Activated CD8-positive, alpha-beta memory T cell treated with anti-CD3 and anti-CD28 coated beads for 36 hours (primary cell): Measurements from ENCODE around the gene RNU7-1. TPM values are rescaled to one million over a fixed set of nuclear protein-coding genes. Genes with fewer than 3 reads are reported as not detected.
"Not testable (repeated sequence)": the region's sequence is repeated elsewhere in the genome, so short reads cannot be mapped to it uniquely, and the experiment has no call there.

Experiments
- CTCF ChIA-PET: fragments of 350-600 bp; sonication (Branson Sonifier 250); formaldehyde crosslinking; loops from one replicate; lab custom pipeline; 2021; ENCODE audit warnings: antibody characterized with exemption; lab: Charles Lee
- POLR2A ChIA-PET: fragments of 350-600 bp; sonication (Branson Sonifier 250); formaldehyde crosslinking; loops from one replicate; lab custom pipeline; 2021; ENCODE audit warnings: antibody characterized with exemption; lab: Charles Lee
- total RNA-seq, 2 experiments: library from RNA; stranded (reverse); gene quantifications; one replicate each; pipeline ENCODE4 v1.2.3, GENCODE V29; 2021

The RNU7-1 gene
- not detected for total RNA-seq

DNA sequence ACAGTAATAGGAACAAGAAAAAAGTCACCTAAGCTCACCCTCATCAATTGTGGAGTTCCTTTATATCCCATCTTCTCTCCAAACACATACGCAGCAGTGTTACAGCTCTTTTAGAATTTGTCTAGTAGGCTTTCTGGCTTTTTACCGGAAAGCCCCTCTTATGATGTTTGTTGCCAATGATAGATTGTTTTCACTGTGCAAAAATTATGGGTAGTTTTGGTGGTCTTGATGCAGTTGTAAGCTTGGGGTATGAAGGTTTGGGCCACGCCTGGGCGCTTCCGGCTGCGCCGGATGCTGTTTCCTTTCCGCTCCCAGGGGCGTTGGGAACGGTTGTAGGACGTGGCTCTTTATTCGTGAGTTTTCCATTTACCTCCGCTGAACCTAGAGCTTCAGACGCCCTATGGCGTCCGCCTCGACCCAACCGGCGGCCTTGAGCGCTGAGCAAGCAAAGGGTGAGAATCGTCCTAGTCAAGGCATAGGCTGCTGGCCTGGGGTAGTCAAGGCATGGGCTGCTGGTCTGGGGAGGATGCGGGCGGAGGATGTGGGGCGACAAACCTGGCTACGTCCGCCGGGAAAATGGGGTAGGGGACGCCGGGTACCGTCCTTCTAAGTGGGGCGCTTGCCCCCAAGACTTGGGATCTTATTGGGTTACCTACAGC is at the start of gene RNU7-1, which contains the start of gene C12orf57:
RNU7-1 (plus strand) TSS at position 95 of the 659 bp plus-strand sequence.
C12orf57 (plus strand) TSS at position 301 of the 659 bp plus-strand sequence; CDS start at position 401, 100 bp downstream.
- CTCF ChIA-PET = interaction anchor here (0.8 to 11.8 kb wide), 14 partner anchors 9 to 178 kb away, joined by 3 to 337 read pairs (median 4); partner anchors contain the start of genes ENO2 and PTMS
- POLR2A ChIA-PET = interaction anchor here (0.6 to 12.5 kb wide), 18 partner anchors 9 to 1031 kb away, joined by 3 to 353 read pairs (median 7); partner anchors contain the start of genes EMG1, LPCAT3, PHB2 and SPSB2

- ChIA-PET POLR2A (no interaction called here), CTCF (interaction anchor here (1.1 kb wide), 1 partner anchor 22 kb away, joined by 4 read pairs; no protein-coding TSS in a partner anchor)
Measured at GRCh38 chr12:6894321-6894720, 49.3 kb upstream of the RNU7-1 start.

- POLR2A ChIA-PET = no interaction called here
- CTCF ChIA-PET = no interaction called here
Measured at GRCh38 chr12:6896846-6897435, 46.7 kb upstream of the RNU7-1 start.

GRCh38 chr12:6899427-6899826 is 44.2 kb upstream of the RNU7-1 start:
- ChIA-PET CTCF (interaction anchor here (0.6 to 1.2 kb wide), 2 partner anchors 27 to 36 kb away, joined by 3 read pairs; partner anchors contain the start of gene SPSB2), POLR2A (no interaction called here)

GRCh38 chr12:6899837-6900519 is 43.6 kb upstream of the RNU7-1 start:
- POLR2A ChIA-PET = interaction anchor here (0.6 kb wide), 1 partner anchor 9 kb away, joined by 6 read pairs; no protein-coding TSS in a partner anchor
- CTCF ChIA-PET = interaction anchor here (0.6 to 1.2 kb wide), 2 partner anchors 27 to 35 kb away, joined by 3 read pairs; partner anchors contain the start of gene SPSB2

DNA sequence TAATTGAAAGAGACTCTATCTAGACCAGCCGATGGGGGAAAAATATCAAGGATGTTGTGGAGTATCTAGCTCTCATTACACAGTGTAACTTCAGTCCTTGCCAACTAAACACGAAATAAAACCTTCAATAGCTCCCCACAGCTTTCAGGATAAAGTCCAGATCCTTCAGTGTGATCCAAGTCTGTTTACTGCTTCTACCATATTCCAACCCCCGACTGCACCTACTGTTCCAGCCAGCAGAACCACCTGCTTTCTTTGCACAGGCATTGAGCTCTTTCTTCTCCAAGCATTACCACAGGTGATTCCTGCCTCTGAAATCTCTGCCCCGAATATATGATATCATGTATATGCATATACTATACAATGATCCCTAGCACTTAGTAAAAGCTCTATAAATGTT is 41.2 kb upstream of the RNU7-1 start:
- CTCF ChIA-PET = interaction anchor here (0.8 to 1.0 kb wide), 2 partner anchors 11 to 21 kb away, joined by 3 to 4 read pairs; no protein-coding TSS in a partner anchor
- POLR2A ChIA-PET = interaction anchor here (0.6 to 0.8 kb wide), 2 partner anchors 10 to 179 kb away, joined by 3 to 5 read pairs; no protein-coding TSS in a partner anchor

- CTCF ChIA-PET = interaction anchor here (2.0 kb wide), 1 partner anchor 31 kb away, joined by 8 read pairs; the partner anchor contains the start of gene SPSB2
- POLR2A ChIA-PET = no interaction called here
Measured at GRCh38 chr12:6903722-6904121, 39.9 kb upstream of the RNU7-1 start.

DNA sequence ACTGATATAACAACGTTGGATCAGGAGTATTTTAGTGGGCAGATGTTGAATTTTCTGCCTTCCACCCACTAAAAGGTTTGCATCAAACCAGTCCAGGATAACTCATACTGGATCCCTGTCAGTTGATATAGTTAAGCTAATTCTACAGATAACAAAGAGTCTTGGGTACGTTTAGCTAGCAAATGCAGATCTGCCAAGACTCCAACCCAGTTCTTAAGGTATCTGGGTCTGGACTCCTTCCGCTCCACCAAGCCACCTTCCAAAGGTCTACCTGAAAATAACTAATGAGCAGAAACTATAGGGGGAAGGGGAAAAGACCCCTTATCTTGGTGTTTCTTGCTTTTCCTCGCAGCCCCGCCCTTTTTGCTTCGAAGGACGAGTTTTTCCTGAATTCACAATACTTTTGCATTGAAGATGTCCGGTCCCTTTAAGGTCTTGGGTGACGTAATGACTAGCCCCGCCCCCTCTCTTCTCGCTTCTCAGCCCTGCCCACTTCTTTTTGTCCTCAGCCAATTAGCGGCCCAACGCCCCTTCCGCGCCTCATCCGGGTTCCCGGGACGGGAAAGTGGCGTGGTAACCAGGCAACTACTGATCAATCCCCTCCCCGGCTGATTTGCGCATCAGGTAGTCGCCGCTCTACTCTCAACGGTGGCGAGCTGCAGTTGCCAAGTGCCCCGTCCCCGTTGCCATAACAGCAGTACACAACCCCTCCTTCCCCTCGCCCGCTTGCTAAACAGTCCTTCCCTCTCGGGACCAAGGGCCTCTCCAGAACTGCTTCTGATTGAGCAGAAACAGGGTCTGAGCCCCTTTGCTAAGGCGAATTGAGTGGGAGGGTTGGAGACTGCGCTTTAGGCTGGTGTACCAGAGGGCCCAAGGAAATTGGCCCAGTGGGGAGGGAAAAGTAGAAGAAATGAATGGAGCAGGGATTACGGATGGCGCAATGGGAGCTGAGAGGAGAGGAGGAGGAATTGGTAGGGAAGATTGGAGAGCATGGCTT is 39.0 kb upstream of the RNU7-1 start, which contains the start of gene LRRC23:
LRRC23 (plus strand) TSS at position 543 of the 997 bp plus-strand sequence. CDS start 812 bp downstream, outside the sequence.
- CTCF ChIA-PET = interaction anchor here (0.5 to 3.0 kb wide), 4 partner anchors 13 to 44 kb away, joined by 3 to 17 read pairs (median 6); partner anchors contain the start of gene SPSB2
- POLR2A ChIA-PET = interaction anchor here (1.0 to 1.2 kb wide), 3 partner anchors 13 to 22 kb away, joined by 3 to 5 read pairs (median 4); no protein-coding TSS in a partner anchor

- ChIA-PET POLR2A (interaction anchor here (0.6 to 1.2 kb wide), 4 partner anchors 14 to 25 kb away, joined by 3 to 5 read pairs (median 4); no protein-coding TSS in a partner anchor), CTCF (interaction anchor here (0.5 to 3.0 kb wide), 4 partner anchors 14 to 43 kb away, joined by 3 to 17 read pairs (median 6); partner anchors contain the start of gene SPSB2)
Measured at GRCh38 chr12:6905414-6906040, 38.1 kb upstream of the RNU7-1 start.

- POLR2A ChIA-PET = not testable (repeated sequence)
- CTCF ChIA-PET = interaction anchor here (2.7 to 2.9 kb wide), 2 partner anchors 36 to 39 kb away, joined by 7 to 9 read pairs; no protein-coding TSS in a partner anchor
Measured at GRCh38 chr12:6908141-6908540, 35.5 kb upstream of the RNU7-1 start.

DNA sequence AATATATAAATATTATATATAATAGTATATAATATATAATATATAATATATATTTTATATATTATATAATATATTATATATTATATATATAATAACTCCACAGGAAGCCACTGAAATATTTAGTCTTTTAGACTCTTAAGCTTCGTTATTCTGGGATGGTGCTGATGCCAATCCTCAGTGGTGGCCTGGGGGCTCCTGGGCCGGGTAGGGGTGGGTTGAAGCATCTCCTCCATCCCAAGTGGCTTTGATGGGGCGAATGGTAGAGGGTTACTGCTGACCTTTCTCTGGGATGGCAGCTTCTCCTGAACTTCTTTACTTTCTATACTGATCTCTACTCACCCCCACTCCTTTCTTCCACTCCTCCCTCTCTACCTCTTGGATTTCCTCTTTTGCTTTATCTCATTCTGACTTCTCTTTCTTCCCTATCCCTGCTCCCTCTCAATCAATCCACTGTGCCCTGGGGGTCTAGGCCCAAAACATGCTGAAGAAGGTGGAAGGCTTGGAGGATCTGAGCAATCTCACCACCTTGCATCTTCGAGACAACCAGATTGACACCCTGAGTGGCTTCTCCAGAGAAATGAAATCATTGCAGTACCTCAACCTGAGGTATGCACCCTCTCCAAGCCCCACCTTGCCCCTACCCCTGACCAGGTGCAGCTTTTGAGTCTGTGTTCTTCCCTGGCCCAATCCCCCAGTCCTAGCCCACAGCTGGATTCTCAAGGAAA is 34.0 kb upstream of the RNU7-1 start:
- CTCF ChIA-PET = interaction anchor here (1.2 to 2.9 kb wide), 2 partner anchors 14 to 40 kb away, joined by 4 to 9 read pairs; no protein-coding TSS in a partner anchor
- POLR2A ChIA-PET = no interaction called here

GRCh38 chr12:6912164-6912935 is 31.3 kb upstream of the RNU7-1 start:
- ChIA-PET POLR2A (interaction anchor here (0.6 kb wide), 1 partner anchor 14 kb away, joined by 3 read pairs; no protein-coding TSS in a partner anchor), CTCF (interaction anchor here (1.1 to 2.4 kb wide), 3 partner anchors 40 to 348 kb away, joined by 3 to 6 read pairs (median 3); partner anchors contain the start of genes MLF2 and SPSB2)

GRCh38 chr12:6914246-6914946 is 29.2 kb upstream of the RNU7-1 start, which contains the start of gene ENO2:
Gene ENO2, plus strand, starts transcription at chr12:6914580. Its CDS starts 1,253 bp downstream, at chr12:6915833.
- ChIA-PET CTCF (interaction anchor here (0.6 to 2.6 kb wide), 7 partner anchors 10 to 42 kb away, joined by 3 to 10 read pairs (median 4); partner anchors contain the start of genes C12orf57, RNU7-1 and SPSB2), POLR2A (interaction anchor here (1.0 to 1.3 kb wide), 6 partner anchors 11 to 32 kb away, joined by 3 to 8 read pairs (median 4); partner anchors contain the start of gene C12orf57)
